Spleen (tissue), 11 donors: ENCODE data around the gene KIF25. TPM values are rescaled to one million over a fixed set of nuclear protein-coding genes. Genes with fewer than 3 reads are reported as not detected.

Experiments
- DNase-seq: peaks from one replicate; pipeline ENCODE4 v3.0.0-alpha.2; 2020
- H3K27ac ChIP-seq, 8 donors: fragments of 200-600 bp; sonication (generic) in 7 of 8; 1 replicate in 4 of 8; 2 replicates in 4 of 8; pipeline versions ENCODE4 v1.5.0 to v1.8.0; 2016 to 2021; ENCODE audit warnings: inconsistent platforms in 4 of 8, mild to moderate bottlenecking in 4 of 8, moderate library complexity in 1 of 8
- H3K27me3 ChIP-seq, 7 donors: fragments of 200-600 bp; sonication (generic) in 6 of 7; replicated peaks in 1 of 7; 1 replicate in 4 of 7; 2 replicates in 3 of 7; pipeline versions ENCODE4 v1.5.0 to v1.8.0; 2016 to 2021; ENCODE audit warnings: inconsistent platforms in 3 of 7, mild to moderate bottlenecking in 1 of 7
- H3K36me3 ChIP-seq, 6 donors: fragments of 200-600 bp; sonication (generic) in 5 of 6; 1 replicate in 4 of 6; 2 replicates in 2 of 6; pipeline versions ENCODE4 v1.5.0 to v1.8.0; 2016 to 2021; ENCODE audit warnings: inconsistent platforms in 2 of 6
- H3K4me1 ChIP-seq, 6 donors: fragments of 200-600 bp; sonication (generic) in 5 of 6; 1 replicate in 3 of 6; 2 replicates in 3 of 6; pipeline versions ENCODE4 v1.5.0 to v1.8.0; 2016 to 2021; ENCODE audit warnings: inconsistent platforms in 3 of 6
- H3K4me3 ChIP-seq, 8 donors: fragments of 200-600 bp; sonication (generic) in 7 of 8; 1 replicate in 4 of 8; 2 replicates in 4 of 8; pipeline versions ENCODE4 v1.5.0 to v1.8.0; 2016 to 2021; ENCODE audit warnings: inconsistent platforms in 4 of 8, mild to moderate bottlenecking in 4 of 8, moderate library complexity in 2 of 8
- H3K9me3 ChIP-seq, 8 donors: fragments of 200-600 bp; sonication (generic) in 7 of 8; 1 replicate in 4 of 8; 2 replicates in 4 of 8; pipeline versions ENCODE4 v1.5.0 to v1.8.0; 2016 to 2021; ENCODE audit warnings: inconsistent platforms in 4 of 8
- CTCF ChIP-seq, 11 experiments: fragments of 200-600 bp in 7 of 11; fragments of 450-650 bp in 4 of 11; sonication (generic) in 4 of 11; IDR thresholded peaks in 8 of 11; conservative IDR thresholded peaks in 3 of 11; 1 replicate in 7 of 11; 2 replicates in 4 of 11; pipeline versions ENCODE4 v1.4.0 to v1.8.0; 2016 to 2021; ENCODE audit warnings: antibody characterized with exemption in 11 of 11, inconsistent platforms in 4 of 11, mild to moderate bottlenecking in 1 of 11
- POLR2A ChIP-seq, 3 donors: fragments of 450-650 bp; IDR thresholded peaks; one replicate each; pipeline ENCODE4 v1.5.1; 2017; ENCODE audit warnings: antibody characterized with exemption in 3 of 3, mild to moderate bottlenecking in 1 of 3
- POLR2AphosphoS5 ChIP-seq, 3 donors: sonication (generic); formaldehyde crosslinking; IDR thresholded peaks; one replicate each; pipeline ENCODE4 v1.5.1; 2017; ENCODE audit warnings: antibody characterized with exemption in 3 of 3
- WGBS, 5 donors: extraction: QIAGEN DNeasy Blood & Tissue Kit in 3 of 5; methylation state at CpG; one replicate each; pipeline versions ENCODE4 v1.1.5 to v1.1.7; 2013 to 2018; 5-methylcytosine and 5-hydroxymethylcytosine counted together
- intact Hi-C: fragments of 100-400 bp; cut with DNase I; formaldehyde crosslinking; loops from one replicate; pipeline ENCODE4 v1.15.0; 2023; ENCODE audit warnings: low total_unique reads
- polyA plus RNA-seq, 3 donors: library from polyadenylated mRNA; stranded (reverse); fragments of 200-250 nt; gene quantifications; one replicate each; pipeline ENCODE4 v1.2.1, GENCODE V29; 2013
- total RNA-seq, 7 donors: library from RNA; depleted of rRNA in 3 of 7; stranded (reverse); fragments of >200 nt in 3 of 7; fragmentation: NEBNext Ultra II Directional in 4 of 7; extraction: Animal tissue kit (Norgen Biotek cat#: 25700) in 4 of 7; gene quantifications; one replicate each; pipeline versions ENCODE4 v1.1.0 to v1.2.1, GENCODE V29; 2016 to 2021
- donor health status: healthy with polysubstance abuse.
- donor health status: DM: no; HTN: no; CAD: no; lungs with moderate emphysema.
- donor health status: DM: no; HTN: no; CAD: no.
- donor health status: Bipolar disorder and iron deficiency.
- donor health status: healthy.
- donor health status: DM: no; HTN: no; CAD: no.
- donor health status: DM: yes; HTN: yes; CAD: no.

KIF25 gene
- total and polyA plus RNA-seq, 10 donors, result 0.32 to 1.7 (median 0.49) TPM; not detected in 3

GRCh38 chr6:168016721-168017525 is 19.5 kb downstream of the KIF25 start:
- Histone ChIP-seq H3K4me1 (no peaks in the 10 kb centered on the region), H3K9me3 (peaks cover 2 to 17% (median 9%) of the 10 kb centered on the region in 8 donors), H3K27me3 (no peaks in the 10 kb centered on the region), H3K4me3 (no peak overlapping the region), H3K27ac (no peak overlapping the region), H3K36me3 (no peaks in the 10 kb centered on the region)
- DNase-seq, result no peak
- TF ChIP-seq CTCF (IDR thresholded peaks at IDR 0.05 in 8 of 11, conservative IDR thresholded peaks at IDR 0.05 in 3 of 11) (no peak), POLR2AphosphoS5 (IDR thresholded peaks at IDR 0.05) (no peak), POLR2A (IDR thresholded peaks at IDR 0.05) (no peak)
- intact Hi-C loops, result no loop called here
- WGBS, 5 donors, result 74 to 86% (median 81%) methylated on average over 18 of the region's 18 CpGs

- Histone ChIP-seq H3K27me3 (no peaks in the 10 kb centered on the region), H3K36me3 (no peaks in the 10 kb centered on the region), H3K4me1 (no peaks in the 10 kb centered on the region), H3K27ac (no peak overlapping the region), H3K9me3 (peaks cover 0 to 10% (median 2%) of the 10 kb centered on the region in 8 donors), H3K4me3 (no peak overlapping the region)
- DNase-seq, result no peak
- intact Hi-C loops, result no loop called here
- WGBS, 5 donors, result 70 to 81% (median 77%) methylated on average over 11 of the region's 11 CpGs
- TF ChIP-seq CTCF (IDR thresholded peaks at IDR 0.05 in 8 of 11, conservative IDR thresholded peaks at IDR 0.05 in 3 of 11) (no peak), POLR2A (IDR thresholded peaks at IDR 0.05) (no peak), POLR2AphosphoS5 (IDR thresholded peaks at IDR 0.05) (no peak)
Observed at GRCh38 chr6:168017629-168018028, 20.2 kb downstream of the KIF25 start.

GRCh38 chr6:168018664-168019063 is 21.2 kb downstream of the KIF25 start:
- intact Hi-C loops, result no loop called here
- 82 to 96% (median 90%) methylated on average over 15 of the region's 15 CpGs for WGBS, 5 donors
- TF ChIP-seq POLR2A (IDR thresholded peaks at IDR 0.05) (no peak), CTCF (IDR thresholded peaks at IDR 0.05 in 8 of 11, conservative IDR thresholded peaks at IDR 0.05 in 3 of 11) (no peak), POLR2AphosphoS5 (IDR thresholded peaks at IDR 0.05) (no peak)
- DNase-seq, result peak; percentile 47
- no peaks in the 10 kb centered on the region for H3K4me1 ChIP-seq
- no peaks in the 10 kb centered on the region for H3K36me3 ChIP-seq
- no peak overlapping the region for H3K27ac ChIP-seq
- H3K27me3 ChIP-seq, result no peaks in the 10 kb centered on the region
- H3K4me3 ChIP-seq, result no peak overlapping the region
- peaks cover 0 to 3% (median 0%) of the 10 kb centered on the region in 8 donors for H3K9me3 ChIP-seq

GRCh38 chr6:168020242-168020641 is 22.8 kb downstream of the KIF25 start:
- no peak for TF ChIP-seq CTCF (IDR thresholded peaks at IDR 0.05 in 8 of 11, conservative IDR thresholded peaks at IDR 0.05 in 3 of 11)
- no peak for TF ChIP-seq POLR2A (IDR thresholded peaks at IDR 0.05)
- TF ChIP-seq POLR2AphosphoS5 (IDR thresholded peaks at IDR 0.05), result no peak
- 90 to 92% (median 90%) methylated on average over 8 of the region's 8 CpGs for WGBS, 5 donors
- no peak overlapping the region for H3K27ac ChIP-seq
- peaks cover 0 to 3% (median 0%) of the 10 kb centered on the region in 8 donors for H3K9me3 ChIP-seq
- H3K4me1 ChIP-seq, result no peaks in the 10 kb centered on the region
- intact Hi-C loops, result no loop called here
- H3K36me3 ChIP-seq, result no peaks in the 10 kb centered on the region
- H3K27me3 ChIP-seq, result no peaks in the 10 kb centered on the region
- H3K4me3 ChIP-seq, result no peak overlapping the region
- DNase-seq, result no peak
